ENCODE measurements around the gene NOP53.

NOP53 gene

DNA sequence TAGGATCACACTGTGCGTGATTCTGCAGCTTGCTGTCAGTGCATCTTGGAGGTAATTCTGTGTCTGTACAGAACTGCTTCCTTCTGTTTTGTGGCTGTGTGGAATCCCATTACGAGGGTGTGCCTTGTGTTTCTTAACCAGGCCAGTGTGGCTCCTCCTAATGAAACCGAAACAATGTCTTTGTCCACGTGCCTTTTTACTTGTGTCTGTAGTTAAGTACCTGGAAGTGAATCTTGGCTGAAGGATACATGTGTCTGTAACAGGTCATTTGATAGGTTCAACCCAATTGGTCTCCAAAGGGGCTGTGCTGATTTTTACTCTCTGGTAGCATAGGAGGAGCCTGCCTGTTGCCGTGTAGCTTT, 13.1 kb downstream of the NOP53 start:
- no peak overlapping the region for H3K4me2 ChIP-seq (ENCODE audit: insufficient read depth, low read length)
- no peak overlapping the region for H2AFZ ChIP-seq (ENCODE audit: low read depth, low read length)
- no peak overlapping the region for H3K4me3 ChIP-seq (ENCODE audit: low read depth in 1 of 2, low read length in 2 of 2)
- H3K4me1 ChIP-seq (ENCODE audit: insufficient read depth, low read length) = no peaks in the 10 kb centered on the region
- H3K9me3 ChIP-seq (ENCODE audit: insufficient read depth, low read length, severe bottlenecking) = no peaks in the 10 kb centered on the region
- H3K36me3 ChIP-seq (ENCODE audit: insufficient read depth, low read length) = peaks cover 48% of the 10 kb centered on the region
- H4K20me1 ChIP-seq (ENCODE audit: insufficient read depth, low read length) = peaks cover 27% of the 10 kb centered on the region
- ATAC-seq (ENCODE audit: insufficient read depth, low read depth) (no peak), DNase-seq (no peak)
- H3K9ac ChIP-seq (ENCODE audit: low read depth, low read length) = no peak overlapping the region
- no peaks in the 10 kb centered on the region for H3K79me2 ChIP-seq (ENCODE audit: insufficient read depth, low read length)
- H3K27ac ChIP-seq (ENCODE audit: low read length) = no peak overlapping the region
- no peaks in the 10 kb centered on the region for H3K27me3 ChIP-seq (ENCODE audit: insufficient read depth, low read length, poor library complexity)
- TF ChIP-seq, protein P1, sequence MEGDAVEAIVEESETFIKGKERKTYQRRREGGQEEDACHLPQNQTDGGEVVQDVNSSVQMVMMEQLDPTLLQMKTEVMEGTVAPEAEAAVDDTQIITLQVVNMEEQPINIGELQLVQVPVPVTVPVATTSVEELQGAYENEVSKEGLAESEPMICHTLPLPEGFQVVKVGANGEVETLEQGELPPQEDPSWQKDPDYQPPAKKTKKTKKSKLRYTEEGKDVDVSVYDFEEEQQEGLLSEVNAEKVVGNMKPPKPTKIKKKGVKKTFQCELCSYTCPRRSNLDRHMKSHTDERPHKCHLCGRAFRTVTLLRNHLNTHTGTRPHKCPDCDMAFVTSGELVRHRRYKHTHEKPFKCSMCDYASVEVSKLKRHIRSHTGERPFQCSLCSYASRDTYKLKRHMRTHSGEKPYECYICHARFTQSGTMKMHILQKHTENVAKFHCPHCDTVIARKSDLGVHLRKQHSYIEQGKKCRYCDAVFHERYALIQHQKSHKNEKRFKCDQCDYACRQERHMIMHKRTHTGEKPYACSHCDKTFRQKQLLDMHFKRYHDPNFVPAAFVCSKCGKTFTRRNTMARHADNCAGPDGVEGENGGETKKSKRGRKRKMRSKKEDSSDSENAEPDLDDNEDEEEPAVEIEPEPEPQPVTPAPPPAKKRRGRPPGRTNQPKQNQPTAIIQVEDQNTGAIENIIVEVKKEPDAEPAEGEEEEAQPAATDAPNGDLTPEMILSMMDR (IDR thresholded peaks at IDR 0.05; ENCODE audit: borderline replicate concordance, extremely low read depth, low read length, poor library complexity, severe bottlenecking) = no peak
- no peak for TF ChIP-seq EZH2 (IDR thresholded peaks at IDR 0.05; ENCODE audit: borderline replicate concordance, low read depth, low read length, severe bottlenecking)

DNA sequence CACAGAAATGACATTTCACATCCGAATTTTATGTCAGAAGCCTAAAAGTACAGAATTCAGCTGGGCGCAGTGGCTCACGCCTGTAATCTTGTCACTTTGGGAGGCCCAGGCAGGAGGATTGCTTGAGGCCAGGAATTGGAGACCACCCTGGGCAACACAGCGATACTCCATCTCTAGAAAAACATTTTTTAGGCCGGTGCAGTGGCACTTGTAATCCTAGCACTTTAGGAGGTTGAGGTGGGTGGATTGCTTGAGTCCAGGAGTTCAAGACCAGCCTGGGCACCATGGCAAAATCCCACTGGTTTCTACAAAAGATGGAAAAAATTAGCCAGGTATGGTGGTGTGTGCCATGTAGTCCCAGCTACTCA, 15.3 kb downstream of the NOP53 start:
- H3K4me1 ChIP-seq (ENCODE audit: insufficient read depth, low read length) = no peaks in the 10 kb centered on the region
- peak; percentile 6; the same call in 1 of the 3 replicates for ATAC-seq (ENCODE audit: insufficient read depth, low read depth)
- peaks cover 15% of the 10 kb centered on the region for H4K20me1 ChIP-seq (ENCODE audit: insufficient read depth, low read length)
- H3K79me2 ChIP-seq (ENCODE audit: insufficient read depth, low read length) = no peaks in the 10 kb centered on the region
- H3K36me3 ChIP-seq (ENCODE audit: insufficient read depth, low read length) = peaks cover 29% of the 10 kb centered on the region
- no peak overlapping the region for H3K9ac ChIP-seq (ENCODE audit: low read depth, low read length)
- DNase-seq = no peak
- TF ChIP-seq, protein P1 (IDR thresholded peaks at IDR 0.05; ENCODE audit: borderline replicate concordance, extremely low read depth, low read length, poor library complexity, severe bottlenecking) = no peak
- TF ChIP-seq EZH2 (IDR thresholded peaks at IDR 0.05; ENCODE audit: borderline replicate concordance, low read depth, low read length, severe bottlenecking) = no peak
- no peak overlapping the region for H3K4me3 ChIP-seq (ENCODE audit: low read depth in 1 of 2, low read length in 2 of 2)
- H3K27me3 ChIP-seq (ENCODE audit: insufficient read depth, low read length, poor library complexity) = no peaks in the 10 kb centered on the region
- no peak overlapping the region for H3K4me2 ChIP-seq (ENCODE audit: insufficient read depth, low read length)
- H3K27ac ChIP-seq (ENCODE audit: low read length) = no peak overlapping the region
- no peak overlapping the region for H2AFZ ChIP-seq (ENCODE audit: low read depth, low read length)
- H3K9me3 ChIP-seq (ENCODE audit: insufficient read depth, low read length, severe bottlenecking) = no peaks in the 10 kb centered on the region

DNA sequence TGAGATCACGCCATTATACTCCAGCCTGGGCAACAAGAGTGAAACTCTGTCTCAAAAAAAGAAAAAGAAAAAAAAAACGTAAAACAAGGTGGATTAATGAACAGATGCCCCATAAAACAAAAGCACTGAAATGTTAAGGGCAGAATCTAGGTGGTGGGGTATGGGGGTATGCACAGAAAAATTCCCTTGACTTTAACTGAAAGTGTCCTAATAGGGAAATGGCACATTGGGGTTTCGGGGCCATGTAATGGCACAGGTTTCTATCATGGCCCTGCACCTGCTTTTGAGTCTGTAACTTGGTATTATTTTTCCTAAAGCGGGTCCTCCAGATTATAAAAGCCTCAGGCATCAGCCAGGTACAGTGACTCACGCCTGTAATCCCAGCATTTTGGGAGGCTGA, 16.2 kb downstream of the NOP53 start:
- Histone ChIP-seq H2AFZ (ENCODE audit: low read depth, low read length) (no peak overlapping the region), H3K27me3 (ENCODE audit: insufficient read depth, low read length, poor library complexity) (no peaks in the 10 kb centered on the region), H4K20me1 (ENCODE audit: insufficient read depth, low read length) (peaks cover 6% of the 10 kb centered on the region), H3K27ac (ENCODE audit: low read length) (no peak overlapping the region), H3K9me3 (ENCODE audit: insufficient read depth, low read length, severe bottlenecking) (no peaks in the 10 kb centered on the region), H3K36me3 (ENCODE audit: insufficient read depth, low read length) (peaks cover 19% of the 10 kb centered on the region), H3K4me3 (ENCODE audit: low read depth in 1 of 2, low read length in 2 of 2) (no peak overlapping the region), H3K9ac (ENCODE audit: low read depth, low read length) (no peak overlapping the region), H3K4me1 (ENCODE audit: insufficient read depth, low read length) (no peaks in the 10 kb centered on the region), H3K79me2 (ENCODE audit: insufficient read depth, low read length) (no peaks in the 10 kb centered on the region), H3K4me2 (ENCODE audit: insufficient read depth, low read length) (no peak overlapping the region)
- no peak for DNase-seq
- TF ChIP-seq, protein P1 (IDR thresholded peaks at IDR 0.05; ENCODE audit: borderline replicate concordance, extremely low read depth, low read length, poor library complexity, severe bottlenecking) = no peak
- no peak for TF ChIP-seq EZH2 (IDR thresholded peaks at IDR 0.05; ENCODE audit: borderline replicate concordance, low read depth, low read length, severe bottlenecking)
- ATAC-seq (ENCODE audit: insufficient read depth, low read depth) = no peak

GRCh38 chr19:47762151-47762550, 16.8 kb downstream of the NOP53 start:
- no peak for TF ChIP-seq EZH2 (IDR thresholded peaks at IDR 0.05; ENCODE audit: borderline replicate concordance, low read depth, low read length, severe bottlenecking)
- TF ChIP-seq, protein P1 (IDR thresholded peaks at IDR 0.05; ENCODE audit: borderline replicate concordance, extremely low read depth, low read length, poor library complexity, severe bottlenecking) = no peak

More at GRCh38 chr19:47762151-47762550, 16.8 kb downstream of the NOP53 start:
- no peak for ATAC-seq (ENCODE audit: insufficient read depth, low read depth)
- no peak for DNase-seq
- Histone ChIP-seq H3K27me3 (ENCODE audit: insufficient read depth, low read length, poor library complexity) (no peaks in the 10 kb centered on the region), H3K9ac (ENCODE audit: low read depth, low read length) (no peak overlapping the region), H2AFZ (ENCODE audit: low read depth, low read length) (no peak overlapping the region), H3K4me2 (ENCODE audit: insufficient read depth, low read length) (no peak overlapping the region), H3K27ac (ENCODE audit: low read length) (no peak overlapping the region), H3K36me3 (ENCODE audit: insufficient read depth, low read length) (peaks cover 13% of the 10 kb centered on the region), H3K4me1 (ENCODE audit: insufficient read depth, low read length) (no peaks in the 10 kb centered on the region), H3K79me2 (ENCODE audit: insufficient read depth, low read length) (no peaks in the 10 kb centered on the region), H3K9me3 (ENCODE audit: insufficient read depth, low read length, severe bottlenecking) (no peaks in the 10 kb centered on the region), H3K4me3 (ENCODE audit: low read depth in 1 of 2, low read length in 2 of 2) (no peak overlapping the region), H4K20me1 (ENCODE audit: insufficient read depth, low read length) (peaks cover 5% of the 10 kb centered on the region)
